Kidney epithelial cell (primary cell): ENCODE results near the gene ALPP. TPM values are rescaled to one million over a fixed set of nuclear protein-coding genes. Genes with fewer than 3 reads are reported as not detected.

Source experiments
- DNase-seq: peaks from one replicate; pipeline ENCODE4 v3.0.0-alpha.2; 2010; ENCODE audit warnings: low read depth
- H3K27me3 ChIP-seq: 2 replicates; pipeline ENCODE4 v1.6.0; 2011; ENCODE audit warnings: low read length; ENCODE audit not compliant: control insufficient read depth, insufficient read depth
- H3K36me3 ChIP-seq: 2 replicates; pipeline ENCODE4 v1.5.1; 2011; ENCODE audit warnings: low read length; ENCODE audit not compliant: control insufficient read depth, insufficient read depth
- H3K4me3 ChIP-seq: 2 replicates; pipeline ENCODE4 v1.5.1; 2011; ENCODE audit warnings: low read depth, mild to moderate bottlenecking, control low read depth, low read length
- CTCF ChIP-seq: IDR thresholded peaks from 2 replicates; pipeline ENCODE4 v1.5.1; 2011; ENCODE audit warnings: mild to moderate bottlenecking, moderate library complexity, low read length, control low read depth, inconsistent platforms; ENCODE audit not compliant: insufficient read depth, poor library complexity, severe bottlenecking
- total RNA-seq: library from RNA; depleted of rRNA; stranded (reverse); fragments of >200 nt; gene quantifications from 2 replicates; pipeline ENCODE4 v1.2.3, GENCODE V29; 2015

Gene ALPP
- total RNA-seq, 1 donor from 2014 or later, result not detected

GRCh38 chr2:232410238-232410900 is 31.8 kb downstream of the ALPP start:
- no peak for TF ChIP-seq CTCF
- no peak for DNase-seq
- Histone ChIP-seq H3K27me3 (peaks cover 26% of the 10 kb centered on the region), H3K36me3 (no peaks in the 10 kb centered on the region), H3K4me3 (no peak overlapping the region)

DNA sequence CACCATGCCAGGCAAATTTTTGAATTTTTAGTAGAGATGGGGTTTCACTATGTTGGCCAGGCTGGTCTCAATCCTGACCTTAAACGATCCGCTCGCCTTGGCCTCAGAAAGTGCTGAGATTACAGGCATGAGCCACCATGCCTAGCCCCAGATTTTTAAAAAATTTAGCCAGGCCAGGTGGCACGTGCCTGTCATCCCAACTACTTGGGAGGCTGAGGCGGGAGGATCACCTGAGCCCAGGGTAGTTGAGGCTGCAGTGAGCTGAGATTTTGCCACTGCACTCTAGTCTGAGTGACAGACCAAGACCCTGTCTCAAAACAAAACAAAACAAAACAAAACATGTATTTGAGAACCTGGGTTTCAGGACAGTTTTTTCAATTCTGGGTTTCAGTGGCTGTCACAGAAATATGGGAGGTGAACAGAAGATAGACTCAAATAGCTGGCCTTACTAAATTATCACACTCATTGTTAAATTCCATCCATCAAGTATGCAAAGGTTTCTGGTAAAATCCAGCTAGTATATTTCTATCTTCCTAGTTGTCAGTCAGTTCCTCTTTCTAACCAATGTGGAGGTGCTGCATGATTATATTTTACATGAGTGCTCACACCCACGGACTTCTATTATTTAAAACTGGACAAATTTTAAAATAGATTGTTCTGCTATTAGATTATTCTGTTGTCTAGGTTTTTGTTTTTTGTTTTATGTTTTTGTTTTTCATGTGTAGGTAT is 33.5 kb downstream of the ALPP start:
- peaks cover 37% of the 10 kb centered on the region for H3K27me3 ChIP-seq
- no peaks in the 10 kb centered on the region for H3K36me3 ChIP-seq
- TF ChIP-seq CTCF, result no peak
- DNase-seq, result no peak
- no peak overlapping the region for H3K4me3 ChIP-seq

DNA sequence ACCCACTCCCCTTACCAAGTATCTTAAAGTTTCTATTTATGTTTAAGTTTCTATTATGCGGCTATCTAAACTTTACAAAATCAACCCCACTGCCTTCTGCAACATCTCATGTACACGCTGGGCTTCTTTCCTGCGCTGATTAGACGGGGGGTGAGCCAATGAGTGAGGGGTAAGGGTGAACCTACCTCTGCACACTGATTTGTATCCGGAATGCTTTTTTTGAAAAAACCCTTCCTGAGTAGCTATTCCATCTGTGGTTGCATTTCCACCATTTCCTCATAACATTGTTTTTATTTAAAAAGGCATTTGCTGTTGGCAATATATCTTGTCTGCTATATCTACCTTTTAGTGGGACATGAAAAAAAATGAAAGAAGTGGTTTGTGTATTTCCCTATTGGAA is 34.4 kb downstream of the ALPP start:
- DNase-seq, result no peak

GRCh38 chr2:232415138-232415690 is 36.7 kb downstream of the ALPP start:
- Histone ChIP-seq H3K4me3 (no peak overlapping the region), H3K36me3 (no peaks in the 10 kb centered on the region), H3K27me3 (peaks cover 56% of the 10 kb centered on the region)
- TF ChIP-seq CTCF, result no peak
- DNase-seq, result no peak

More for the DNA sequence above, 34.4 kb downstream of the ALPP start:
- H3K4me3 ChIP-seq, result no peak overlapping the region
- no peaks in the 10 kb centered on the region for H3K36me3 ChIP-seq
- TF ChIP-seq CTCF, result no peak
- peaks cover 42% of the 10 kb centered on the region for H3K27me3 ChIP-seq

DNA sequence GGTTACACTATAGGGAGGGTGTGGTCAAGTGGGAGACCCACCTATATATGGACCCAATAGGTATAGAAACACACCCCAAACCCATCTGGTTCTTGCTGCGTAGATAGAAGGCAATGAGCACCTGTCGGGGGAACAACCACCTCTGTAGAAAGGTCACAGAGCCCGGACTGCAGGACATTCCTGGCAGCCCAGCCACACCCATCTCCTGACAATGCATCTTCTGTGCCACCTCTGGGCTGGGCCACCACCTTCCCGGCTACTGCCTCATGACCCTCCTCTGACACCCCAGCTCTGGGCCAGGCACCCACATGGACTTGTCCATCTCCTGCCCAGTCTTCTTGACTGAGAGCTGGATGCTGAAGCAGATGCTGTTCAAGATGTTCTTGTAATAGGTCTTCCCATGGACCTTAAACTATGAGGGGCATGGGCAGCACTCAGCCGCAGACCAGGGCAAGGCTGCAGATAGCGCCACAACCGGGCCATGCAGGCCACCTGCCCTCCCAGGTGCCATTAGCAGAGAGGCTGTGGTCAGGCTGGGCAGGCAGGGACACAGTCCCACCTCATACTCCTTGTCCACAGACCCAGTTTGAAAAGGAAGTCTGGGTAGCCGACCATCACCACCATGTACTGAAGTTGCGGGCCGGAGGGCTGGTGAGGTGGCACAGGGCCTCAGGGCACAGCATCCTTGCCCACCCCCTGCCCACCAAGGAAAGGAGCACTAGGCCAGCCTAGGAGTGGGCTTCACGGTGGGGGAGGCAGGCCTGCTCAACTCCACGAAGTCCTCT is 37.4 kb downstream of the ALPP start:
- peaks cover 58% of the 10 kb centered on the region for H3K27me3 ChIP-seq
- H3K4me3 ChIP-seq, result no peak overlapping the region
- TF ChIP-seq CTCF, result no peak
- DNase-seq, result no peak
- no peaks in the 10 kb centered on the region for H3K36me3 ChIP-seq
